IMR-90 (cell line): ENCODE results near the gene SPRED2. TPM values are rescaled to one million over a fixed set of nuclear protein-coding genes. Genes with fewer than 3 reads are reported as not detected.

Experiments
- ATAC-seq: fragments of 200-7000 bp; cut with Tn5 transposase; 2 replicates; pipeline ENCODE4 v1.9.1; 2020; ENCODE audit warnings: low read depth, mild to moderate bottlenecking, moderate library complexity
- BruUV-seq: library from RNA; stranded (reverse); fragments of 400-500 nt; replicated peaks from 2 replicates; lab custom pipeline; 2021; lab: Mats Ljungman, UMichigan
- CTCF ChIA-PET: fragments of 300-600 bp; formaldehyde crosslinking; extraction: SDS; loops from one replicate; lab custom pipeline; 2021; ENCODE audit warnings: antibody characterized with exemption; lab: Yijun Ruan, JAX
- POLR2A ChIA-PET: fragments of 300-600 bp; sonication (Branson Sonifier 250); formaldehyde crosslinking; loops from one replicate; lab custom pipeline; 2022; ENCODE audit warnings: antibody characterized with exemption; ENCODE audit not compliant: unreplicated experiment; lab: Charles Lee
- DNase-seq: peaks from one replicate; pipeline ENCODE4 v3.0.0; 2013
- H2AFZ ChIP-seq: replicated peaks from 2 replicates; pipeline ENCODE3; 2013; ENCODE audit warnings: low read length, mild to moderate bottlenecking; ENCODE audit not compliant: poor library complexity
- H2AK5ac ChIP-seq: 2 replicates; pipeline ENCODE4 v1.6.1; 2013; ENCODE audit warnings: low read depth, low read length, inconsistent platforms
- H2AK9ac ChIP-seq: replicated peaks from 2 replicates; pipeline ENCODE3; 2013; ENCODE audit warnings: mild to moderate bottlenecking, low read depth, low read length, moderate library complexity; ENCODE audit not compliant: poor library complexity
- H2BK120ac ChIP-seq: 2 replicates; pipeline ENCODE4 v1.6.1; 2013; ENCODE audit warnings: low read depth, low read length, inconsistent platforms
- H2BK15ac ChIP-seq: 3 replicates; pipeline ENCODE4 v1.6.1; 2013; ENCODE audit warnings: low read depth, low read length, inconsistent platforms
- H2BK20ac ChIP-seq: 2 replicates; pipeline ENCODE4 v1.6.1; 2013; ENCODE audit warnings: low read depth, mild to moderate bottlenecking, inconsistent platforms, low read length, moderate library complexity
- H2BK5ac ChIP-seq: 2 replicates; pipeline ENCODE4 v1.6.1; 2013; ENCODE audit warnings: mild to moderate bottlenecking, low read depth, low read length, inconsistent platforms; ENCODE audit not compliant: poor library complexity, severe bottlenecking
- H3K14ac ChIP-seq: replicated peaks from 2 replicates; pipeline ENCODE4 v1.6.1; 2013; ENCODE audit warnings: low read depth, low read length, inconsistent platforms
- H3K18ac ChIP-seq: 2 replicates; pipeline ENCODE4 v1.6.1; 2013; ENCODE audit warnings: low read depth, low read length, control low read depth
- H3K23ac ChIP-seq: 2 replicates; pipeline ENCODE4 v1.6.1; 2013; ENCODE audit warnings: low read depth, low read length, inconsistent platforms
- H3K27ac ChIP-seq: 2 replicates; pipeline ENCODE4 v1.5.1; 2013; ENCODE audit warnings: mild to moderate bottlenecking, control low read depth, low read length; ENCODE audit not compliant: insufficient read depth
- H3K27me3 ChIP-seq: 2 replicates; pipeline ENCODE4 v1.6.1; 2013; ENCODE audit warnings: low read length; ENCODE audit not compliant: control insufficient read depth, insufficient read depth
- H3K36me3 ChIP-seq: 2 replicates; pipeline ENCODE4 v1.6.1; 2013; ENCODE audit warnings: low read length, mixed read lengths; ENCODE audit not compliant: control insufficient read depth, insufficient read depth
- H3K4ac ChIP-seq: 2 replicates; pipeline ENCODE4 v1.6.1; 2013; ENCODE audit warnings: low read depth, low read length, inconsistent platforms
- H3K4me1 ChIP-seq: 2 replicates; pipeline ENCODE4 v1.6.1; 2013; ENCODE audit warnings: low read length, mixed read lengths; ENCODE audit not compliant: control insufficient read depth, insufficient read depth
- H3K4me2 ChIP-seq: 2 replicates; pipeline ENCODE4 v1.6.1; 2013; ENCODE audit warnings: low read depth, mild to moderate bottlenecking, control low read depth, low read length, moderate library complexity
- H3K4me3 ChIP-seq: 2 replicates; pipeline ENCODE4 v1.5.1; 2013; ENCODE audit warnings: low read depth, mild to moderate bottlenecking, control low read depth, low read length, moderate library complexity; ENCODE audit not compliant: insufficient read depth
- H3K56ac ChIP-seq: 2 replicates; pipeline ENCODE4 v1.6.1; 2013; ENCODE audit warnings: low read length, inconsistent platforms; ENCODE audit not compliant: insufficient read depth; ENCODE audit errors: extremely low read depth
- H3K79me1 ChIP-seq, 2 experiments: 2 replicates each; pipeline ENCODE4 v1.6.1; 2013; ENCODE audit warnings: low read length in 2 of 2, inconsistent platforms in 1 of 2, low read depth in 1 of 2
- H3K9ac ChIP-seq: 2 replicates; pipeline ENCODE4 v1.6.1; 2013; ENCODE audit warnings: low read depth, low read length, control low read depth
- H3K9me1 ChIP-seq: 2 replicates; pipeline ENCODE4 v1.6.1; 2013; ENCODE audit warnings: low read length, inconsistent platforms; ENCODE audit not compliant: insufficient read depth
- H3K9me3 ChIP-seq: 2 replicates; pipeline ENCODE4 v1.6.1; 2013; ENCODE audit warnings: low read length; ENCODE audit not compliant: control insufficient read depth, insufficient read depth
- H4K20me1 ChIP-seq: 2 replicates; pipeline ENCODE4 v1.6.1; 2013; ENCODE audit warnings: low read length, inconsistent platforms; ENCODE audit not compliant: insufficient read depth
- H4K5ac ChIP-seq: 2 replicates; pipeline ENCODE4 v1.6.1; 2013; ENCODE audit warnings: mild to moderate bottlenecking, low read depth, low read length, control low read depth
- H4K8ac ChIP-seq, 2 experiments: 2 replicates each; pipeline ENCODE4 v1.6.1; 2013; ENCODE audit warnings: low read depth in 2 of 2, low read length in 2 of 2, control low read depth in 1 of 2, inconsistent platforms in 1 of 2
- H4K91ac ChIP-seq: 2 replicates; pipeline ENCODE4 v1.6.1; 2013; ENCODE audit warnings: low read depth, low read length, inconsistent platforms; ENCODE audit not compliant: insufficient read depth
- BHLHE40 ChIP-seq: fragments of 150-350 bp; IDR thresholded peaks from 2 replicates; pipeline ENCODE4 v1.6.1; 2016; ENCODE audit warnings: mild to moderate bottlenecking, low read depth, low read length
- CEBPB ChIP-seq: IDR thresholded peaks from 2 replicates; pipeline ENCODE4 v1.6.1; 2012; ENCODE audit warnings: low read depth, low read length, improper control_type of control experiment
- CHD1 ChIP-seq: IDR thresholded peaks from 2 replicates; pipeline ENCODE4 v1.6.1; 2012; ENCODE audit warnings: low read depth, low read length, improper control_type of control experiment
- ELK1 ChIP-seq: fragments of 150-350 bp; IDR thresholded peaks from 2 replicates; pipeline ENCODE4 v1.6.1; 2016; ENCODE audit warnings: low read depth, mild to moderate bottlenecking, low read length, moderate library complexity, borderline replicate concordance
- FOS ChIP-seq: fragments of 150-350 bp; IDR thresholded peaks from 2 replicates; pipeline ENCODE4 v1.6.1; 2016; ENCODE audit warnings: low read depth, low read length
- MAFK ChIP-seq: IDR thresholded peaks from 2 replicates; pipeline ENCODE4 v1.6.1; 2012; ENCODE audit warnings: low read depth, low read length, improper control_type of control experiment
- MAZ ChIP-seq: IDR thresholded peaks from 2 replicates; pipeline ENCODE4 v1.6.1; 2012; ENCODE audit warnings: low read depth, mild to moderate bottlenecking, low read length, improper control_type of control experiment, moderate library complexity, borderline replicate concordance
- MXI1 ChIP-seq: IDR thresholded peaks from 2 replicates; pipeline ENCODE4 v1.6.1; 2012; ENCODE audit warnings: low read depth, mild to moderate bottlenecking, low read length, moderate library complexity, borderline replicate concordance
- NFE2L2 ChIP-seq: fragments of 150-350 bp; IDR thresholded peaks from 2 replicates; pipeline ENCODE4 v1.6.1; 2016; ENCODE audit warnings: low read depth, mild to moderate bottlenecking, low read length
- RAD21 ChIP-seq: IDR thresholded peaks from 2 replicates; pipeline ENCODE4 v1.6.1; 2012; ENCODE audit warnings: low read length, improper control_type of control experiment
- RCOR1 ChIP-seq: IDR thresholded peaks from 2 replicates; pipeline ENCODE4 v1.6.1; 2012; ENCODE audit warnings: mild to moderate bottlenecking, low read length, improper control_type of control experiment; ENCODE audit not compliant: insufficient replicate concordance
- RFX5 ChIP-seq: IDR thresholded peaks from 2 replicates; pipeline ENCODE4 v1.8.0; 2012; ENCODE audit warnings: low read depth, mild to moderate bottlenecking, low read length, moderate library complexity
- SMC3 ChIP-seq: fragments of 150-350 bp; IDR thresholded peaks from 2 replicates; pipeline ENCODE4 v1.6.1; 2016; ENCODE audit warnings: low read depth, mild to moderate bottlenecking, antibody characterized with exemption, low read length, moderate library complexity
- USF2 ChIP-seq: fragments of 150-350 bp; IDR thresholded peaks from 2 replicates; pipeline ENCODE4 v1.6.1; 2017; ENCODE audit warnings: mild to moderate bottlenecking, antibody characterized with exemption, low read length, low read depth
- WGBS, 2 experiments: methylation state at CpG; one replicate each; pipeline versions ENCODE4 v1.1.5 to v1.1.7; 2013; ENCODE audit warnings: missing lambda C conversion rate in 2 of 2; ENCODE audit not compliant: insufficient read length in 1 of 2; ENCODE audit errors: extremely low coverage in 2 of 2; 5-methylcytosine and 5-hydroxymethylcytosine counted together
- dilution Hi-C: fragments of 300-500 bp; cut with HindIII; formaldehyde crosslinking; loops from one replicate; pipeline ENCODE4 v1.14.3; 2018; ENCODE audit warnings: low sequenced_read_pairs; ENCODE audit not compliant: unreplicated experiment
- in situ Hi-C: fragments of 300-500 bp; cut with MboI; formaldehyde crosslinking; loops from 3 replicates; pipeline ENCODE4 v1.14.3; 2019; ENCODE audit warnings: low sequenced_read_pairs, inconsistent platforms, mixed read lengths
- intact Hi-C: fragments of 100-400 bp; cut with micrococcal nuclease; formaldehyde crosslinking; loops from 2 replicates; pipeline ENCODE4 v1.10.0; 2022
- polyA plus RNA-seq, 3 experiments: library from polyadenylated mRNA; depleted of rRNA; stranded (reverse); fragments of >200 nt; gene quantifications; 2 replicates each; pipeline ENCODE4 v1.2.3, GENCODE V29; 2012; ENCODE audit warnings: low replicate concordance in 1 of 3
- total RNA-seq: library from RNA; depleted of rRNA; stranded (reverse); fragments of >200 nt; gene quantifications from 2 replicates; pipeline ENCODE4 v1.2.3, GENCODE V29; 2012

The SPRED2 gene
- total and polyA plus RNA-seq, 2 of the 4 experiments (the other 2 are of a cell fraction): 4.8 to 18.7 TPM

GRCh38 chr2:65299246-65299645 is 133.2 kb downstream of the SPRED2 start:
- H3K9me3 ChIP-seq: no peaks in the 10 kb centered on the region
- dilution Hi-C loops: no loop called here
- peaks cover 18% of the 10 kb centered on the region for H4K20me1 ChIP-seq
- peak overlapping the region; percentile 14; the same call in 1 of the 2 replicates for H4K91ac ChIP-seq
- H2AFZ ChIP-seq: peak overlapping the region; percentile 28
- H3K4me3 ChIP-seq: no peak overlapping the region
- H3K4me2 ChIP-seq: no peak overlapping the region
- no peak overlapping the region for H3K23ac ChIP-seq
- H2AK9ac ChIP-seq: peak overlapping the region; percentile 48
- BruUV-seq: no TSS peak
- H3K27me3 ChIP-seq: no peaks in the 10 kb centered on the region
- H3K9ac ChIP-seq: no peak overlapping the region
- peak overlapping the region; percentile 56; the same call in 1 of the 2 replicates for H2AK5ac ChIP-seq
- no peak overlapping the region for H3K4ac ChIP-seq
- no peak for ATAC-seq
- ChIA-PET POLR2A (no interaction called here), CTCF (interaction anchor here (0.6 kb wide), 1 partner anchor 63 kb away, joined by 4 read pairs; no protein-coding TSS in a partner anchor)
- H3K27ac ChIP-seq: no peak overlapping the region
- 0 out of 2 replicates have a peak overlapping the region, but pooled peaks have one; percentile 10 for H2BK120ac ChIP-seq
- no peak overlapping the region; the same call in 1 of the 2 replicates for H3K14ac ChIP-seq
- H3K4me1 ChIP-seq: peaks cover 23% of the 10 kb centered on the region
- H3K56ac ChIP-seq: no peak overlapping the region
- H2BK20ac ChIP-seq: no peak overlapping the region
- no peak overlapping the region for H4K5ac ChIP-seq
- intact Hi-C loops: no loop called here
- no CpG with 5 or more reads among the region's 7 CpGs for WGBS, 2 experiments
- H2BK5ac ChIP-seq: no peak overlapping the region
- DNase-seq: peak; percentile 74
- H3K36me3 ChIP-seq: no peaks in the 10 kb centered on the region
- in situ Hi-C loops: no loop called here
- TF ChIP-seq MAFK: no peak
- TF ChIP-seq USF2: no peak; the same call in 1 of the 2 replicates
- no peak for TF ChIP-seq RAD21
- no peak for TF ChIP-seq MXI1
- no peak for TF ChIP-seq BHLHE40
- 0 out of 2 replicates have a peak, but pooled peaks have one; percentile 11 for TF ChIP-seq MAZ
- no peak for TF ChIP-seq ELK1
- TF ChIP-seq CEBPB: no peak
- TF ChIP-seq CHD1: no peak
- no peak for TF ChIP-seq SMC3
- TF ChIP-seq FOS: 0 out of 2 replicates have a peak, but pooled peaks have one; percentile 23
- TF ChIP-seq RFX5: no peak
- 0 out of 2 replicates have a peak, but pooled peaks have one; percentile 22 for TF ChIP-seq NFE2L2
- no peak for TF ChIP-seq RCOR1
- H4K8ac ChIP-seq: 0 out of 4 replicates have a peak overlapping the region, but pooled peaks of 1 of the 2 experiments have one; percentile 32
- peaks cover 27% of the 10 kb centered on the region for H3K9me1 ChIP-seq
- peaks cover 0 to 9% of the 10 kb centered on the region in 2 experiments; a peak in 1 of 4 replicates for H3K79me1 ChIP-seq
- H3K18ac ChIP-seq: no peak overlapping the region; the same call in 1 of the 2 replicates
- H2BK15ac ChIP-seq: no peak overlapping the region
